NCI-H526 treated with DMSO at 0.1 percent for 48 hours (cell line): ENCODE results near the gene RGS12.

Experiments used
- DNase-seq: peaks from one replicate; lab custom pipeline; 2025; lab: John Stamatoyannopoulos, UW

The RGS12 gene

GRCh38 chr4:3311489-3312171 lies 18.8 kb downstream of the RGS12 start:
- no peak for DNase-seq

- DNase-seq = no peak
Measured at GRCh38 chr4:3312362-3312761, 19.5 kb downstream of the RGS12 start.

- DNase-seq = no peak
Measured at GRCh38 chr4:3313139-3313538, 20.3 kb downstream of the RGS12 start.

GRCh38 chr4:3313556-3314228 lies 20.9 kb downstream of the RGS12 start:
- DNase-seq = no peak

GRCh38 chr4:3314706-3315260 lies 22.0 kb downstream of the RGS12 start:
- DNase-seq = no peak

GRCh38 chr4:3315566-3315965 lies 22.7 kb downstream of the RGS12 start:
- no peak for DNase-seq

- no peak for DNase-seq
Measured at GRCh38 chr4:3316146-3316545, 23.3 kb downstream of the RGS12 start.

GRCh38 chr4:3317011-3317655 lies 24.3 kb downstream of the RGS12 start:
- DNase-seq = no peak

- no peak for DNase-seq
Measured at GRCh38 chr4:3317656-3318211, 24.9 kb downstream of the RGS12 start.

- DNase-seq = no peak
Measured at GRCh38 chr4:3318561-3319021, 25.8 kb downstream of the RGS12 start.

- DNase-seq = no peak
Measured at GRCh38 chr4:3320361-3321023, 27.7 kb downstream of the RGS12 start.

GRCh38 chr4:3321295-3321889 lies 28.6 kb downstream of the RGS12 start:
- no peak for DNase-seq

GRCh38 chr4:3322059-3322550 lies 29.3 kb downstream of the RGS12 start:
- no peak for DNase-seq

- DNase-seq = no peak
Measured at GRCh38 chr4:3323071-3323481, 30.3 kb downstream of the RGS12 start.

- no peak for DNase-seq
Measured at GRCh38 chr4:3324093-3324815, 31.4 kb downstream of the RGS12 start.

- DNase-seq = no peak
Measured at GRCh38 chr4:3328814-3329663, 36.2 kb downstream of the RGS12 start.

GRCh38 chr4:3329887-3330286 lies 37.1 kb downstream of the RGS12 start:
- DNase-seq = no peak

- DNase-seq = no peak
Measured at GRCh38 chr4:3330707-3331106, 37.9 kb downstream of the RGS12 start.

GRCh38 chr4:3331511-3332394 lies 38.9 kb downstream of the RGS12 start:
- no peak for DNase-seq
